ENCODE measurements around the gene PLXNA4. TPM values are rescaled to one million over a fixed set of nuclear protein-coding genes. Genes with fewer than 3 reads are reported as not detected.

Gene PLXNA4
- total RNA-seq, 1 experiment from 2014 or later: 0.81 TPM

GRCh38 chr7:132280335-132280734 lies 295.9 kb downstream of the PLXNA4 start:
- ChIA-PET CTCF (no interaction called here), POLR2A (no interaction called here)
- Mint-ChIP-seq H3K4me3 (no peak overlapping the region), H3K36me3 (no peaks in the 10 kb centered on the region), H3K27me3 (ENCODE audit: low read depth) (no peaks in the 10 kb centered on the region), H3K27ac (no peak overlapping the region), H3K9me3 (no peaks in the 10 kb centered on the region), H3K4me1 (peaks cover 13% of the 10 kb centered on the region)
- ATAC-seq (no peak), DNase-seq (ENCODE audit: low spot score) (no peak)
- TF ChIP-seq ZNF121 (CRISPR knock-in tag; IDR thresholded peaks at IDR 0.05): no peak
- TF ChIP-seq HMGA2 (CRISPR knock-in tag; IDR thresholded peaks at IDR 0.05): no peak
- TF ChIP-seq JUN (CRISPR knock-in tag; IDR thresholded peaks at IDR 0.05): no peak
- no peak for TF ChIP-seq ATF3 (CRISPR knock-in tag; conservative IDR thresholded peaks at IDR 0.05)
- TF ChIP-seq ZNF317 (CRISPR knock-in tag; IDR thresholded peaks at IDR 0.05; ENCODE audit: borderline replicate concordance, low read depth): no peak
- TF ChIP-seq PRRX2 (CRISPR knock-in tag; IDR thresholded peaks at IDR 0.05): no peak
- TF ChIP-seq ZNF219 (CRISPR knock-in tag; IDR thresholded peaks at IDR 0.05; ENCODE audit: borderline replicate concordance): no peak
- TF ChIP-seq ETV6 (CRISPR knock-in tag; IDR thresholded peaks at IDR 0.05): no peak
- TF ChIP-seq TEAD4 (CRISPR knock-in tag; IDR thresholded peaks at IDR 0.05): no peak
- no peak for TF ChIP-seq RORB (CRISPR knock-in tag; IDR thresholded peaks at IDR 0.05)
- TF ChIP-seq FOXJ3 (CRISPR knock-in tag; IDR thresholded peaks at IDR 0.05; ENCODE audit: borderline replicate concordance): no peak
- TF ChIP-seq ATF1 (CRISPR knock-in tag; IDR thresholded peaks at IDR 0.05): no peak
- TF ChIP-seq FOXP4 (CRISPR knock-in tag; IDR thresholded peaks at IDR 0.05): no peak
- no peak for TF ChIP-seq E2F1 (CRISPR knock-in tag; IDR thresholded peaks at IDR 0.05)
- no peak for TF ChIP-seq GABPB1 (CRISPR knock-in tag; IDR thresholded peaks at IDR 0.05)
- no peak for TF ChIP-seq ZNF263 (CRISPR knock-in tag; IDR thresholded peaks at IDR 0.05; ENCODE audit: low read depth)
- TF ChIP-seq ATF2 (CRISPR knock-in tag; IDR thresholded peaks at IDR 0.05; ENCODE audit: borderline replicate concordance, low read depth): no peak
- TF ChIP-seq MYBL2 (CRISPR knock-in tag; IDR thresholded peaks at IDR 0.05): no peak

- H3K27me3 Mint-ChIP-seq (ENCODE audit: low read depth): no peaks in the 10 kb centered on the region
- TF ChIP-seq GTF2I (CRISPR knock-in tag; conservative IDR thresholded peaks at IDR 0.05) (no peak), OVOL2 (CRISPR knock-in tag; IDR thresholded peaks at IDR 0.05; ENCODE audit: borderline replicate concordance) (no peak), MLX (CRISPR knock-in tag; IDR thresholded peaks at IDR 0.05) (no peak), TEAD1 (CRISPR knock-in tag; IDR thresholded peaks at IDR 0.05) (no peak), AR (CRISPR knock-in tag; IDR thresholded peaks at IDR 0.05) (no peak), ZNF121 (CRISPR knock-in tag; IDR thresholded peaks at IDR 0.05) (no peak)
- H3K36me3 Mint-ChIP-seq: no peaks in the 10 kb centered on the region
- ChIA-PET POLR2A (no interaction called here), CTCF (no interaction called here)
- H3K4me3 Mint-ChIP-seq: no peak overlapping the region
- no peaks in the 10 kb centered on the region for H3K9me3 Mint-ChIP-seq
- DNase-seq (ENCODE audit: low spot score): no peak
- no peak for ATAC-seq
- H3K27ac Mint-ChIP-seq: no peak overlapping the region
- peaks cover 15% of the 10 kb centered on the region for H3K4me1 Mint-ChIP-seq
Observed at GRCh38 chr7:132279718-132280117, 296.6 kb downstream of the PLXNA4 start.

Measured in WTC11 (cell line).